ENCODE measurements around the gene IFIT3.

DNA sequence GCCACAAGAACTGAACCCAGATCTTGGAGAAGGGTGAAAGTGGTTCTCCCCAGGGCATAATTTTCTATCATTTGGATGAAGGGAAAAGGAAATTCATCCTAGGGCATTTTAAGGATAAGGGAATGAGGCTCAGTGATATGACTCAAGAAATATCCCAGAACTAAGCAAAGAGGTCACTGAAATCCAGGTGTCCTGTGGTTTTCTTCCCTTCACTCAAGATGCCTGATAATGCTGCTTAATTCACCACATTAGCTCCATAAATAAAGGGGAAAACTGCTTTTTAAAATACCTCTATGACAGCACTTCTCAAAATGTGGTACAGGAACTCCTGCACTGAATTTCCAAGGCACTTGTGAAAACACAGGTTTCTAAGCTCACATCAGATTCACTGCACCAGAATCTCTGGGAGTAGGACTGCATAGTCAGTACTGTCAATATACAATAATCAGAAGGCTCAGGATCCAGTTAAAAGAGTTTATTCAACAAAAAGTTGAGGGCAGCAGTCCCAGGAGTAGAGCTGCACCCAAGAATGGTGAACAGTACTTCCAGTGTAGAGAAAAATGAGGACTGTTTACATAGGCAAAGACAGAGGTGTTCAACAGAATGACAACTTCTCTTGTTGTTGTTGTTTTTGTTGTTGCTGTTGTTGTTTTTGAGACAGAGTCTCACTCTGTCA, 2.9 kb downstream of the IFIT3 start:
- no peak for TF ChIP-seq GFI1B (tag by site-specific recombination; IDR thresholded peaks at IDR 0.05)
- TF ChIP-seq, protein P1, sequence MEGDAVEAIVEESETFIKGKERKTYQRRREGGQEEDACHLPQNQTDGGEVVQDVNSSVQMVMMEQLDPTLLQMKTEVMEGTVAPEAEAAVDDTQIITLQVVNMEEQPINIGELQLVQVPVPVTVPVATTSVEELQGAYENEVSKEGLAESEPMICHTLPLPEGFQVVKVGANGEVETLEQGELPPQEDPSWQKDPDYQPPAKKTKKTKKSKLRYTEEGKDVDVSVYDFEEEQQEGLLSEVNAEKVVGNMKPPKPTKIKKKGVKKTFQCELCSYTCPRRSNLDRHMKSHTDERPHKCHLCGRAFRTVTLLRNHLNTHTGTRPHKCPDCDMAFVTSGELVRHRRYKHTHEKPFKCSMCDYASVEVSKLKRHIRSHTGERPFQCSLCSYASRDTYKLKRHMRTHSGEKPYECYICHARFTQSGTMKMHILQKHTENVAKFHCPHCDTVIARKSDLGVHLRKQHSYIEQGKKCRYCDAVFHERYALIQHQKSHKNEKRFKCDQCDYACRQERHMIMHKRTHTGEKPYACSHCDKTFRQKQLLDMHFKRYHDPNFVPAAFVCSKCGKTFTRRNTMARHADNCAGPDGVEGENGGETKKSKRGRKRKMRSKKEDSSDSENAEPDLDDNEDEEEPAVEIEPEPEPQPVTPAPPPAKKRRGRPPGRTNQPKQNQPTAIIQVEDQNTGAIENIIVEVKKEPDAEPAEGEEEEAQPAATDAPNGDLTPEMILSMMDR (tag by site-specific recombination; IDR thresholded peaks at IDR 0.05), result no peak
- TF ChIP-seq ZNF600 (tag by site-specific recombination; IDR thresholded peaks at IDR 0.05), result no peak
- no peak for TF ChIP-seq ZBTB48 (tag by site-specific recombination; IDR thresholded peaks at IDR 0.05)
- TF ChIP-seq, protein P2, sequence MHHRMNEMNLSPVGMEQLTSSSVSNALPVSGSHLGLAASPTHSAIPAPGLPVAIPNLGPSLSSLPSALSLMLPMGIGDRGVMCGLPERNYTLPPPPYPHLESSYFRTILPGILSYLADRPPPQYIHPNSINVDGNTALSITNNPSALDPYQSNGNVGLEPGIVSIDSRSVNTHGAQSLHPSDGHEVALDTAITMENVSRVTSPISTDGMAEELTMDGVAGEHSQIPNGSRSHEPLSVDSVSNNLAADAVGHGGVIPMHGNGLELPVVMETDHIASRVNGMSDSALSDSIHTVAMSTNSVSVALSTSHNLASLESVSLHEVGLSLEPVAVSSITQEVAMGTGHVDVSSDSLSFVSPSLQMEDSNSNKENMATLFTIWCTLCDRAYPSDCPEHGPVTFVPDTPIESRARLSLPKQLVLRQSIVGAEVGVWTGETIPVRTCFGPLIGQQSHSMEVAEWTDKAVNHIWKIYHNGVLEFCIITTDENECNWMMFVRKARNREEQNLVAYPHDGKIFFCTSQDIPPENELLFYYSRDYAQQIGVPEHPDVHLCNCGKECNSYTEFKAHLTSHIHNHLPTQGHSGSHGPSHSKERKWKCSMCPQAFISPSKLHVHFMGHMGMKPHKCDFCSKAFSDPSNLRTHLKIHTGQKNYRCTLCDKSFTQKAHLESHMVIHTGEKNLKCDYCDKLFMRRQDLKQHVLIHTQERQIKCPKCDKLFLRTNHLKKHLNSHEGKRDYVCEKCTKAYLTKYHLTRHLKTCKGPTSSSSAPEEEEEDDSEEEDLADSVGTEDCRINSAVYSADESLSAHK (tag by site-specific recombination; IDR thresholded peaks at IDR 0.05), result no peak
- TF ChIP-seq ZNF776 (tag by site-specific recombination; IDR thresholded peaks at IDR 0.05; ENCODE audit: borderline replicate concordance), result no peak
- TF ChIP-seq ZNF133 (tag by site-specific recombination; IDR thresholded peaks at IDR 0.05), result no peak
- TF ChIP-seq ZNF623 (tag by site-specific recombination; IDR thresholded peaks at IDR 0.05), result no peak
- no peak for TF ChIP-seq ZNF354C (tag by site-specific recombination; IDR thresholded peaks at IDR 0.05; ENCODE audit: borderline replicate concordance, low read depth)
